A549 (cell line): ENCODE results near the gene SLC35F3. TPM values are rescaled to one million over a fixed set of nuclear protein-coding genes. Genes with fewer than 3 reads are reported as not detected.

Source experiments
- ATAC-seq, 2 experiments: fragments of 200-7000 bp in 1 of 2; fragments of >200 bp in 1 of 2; cut with Nextera tagmentation in 1 of 2; cut with Tn5 transposase in 1 of 2; 3 replicates each; pipeline versions ENCODE4 v1.8.0 to v1.9.1; 2018 to 2020; ENCODE audit warnings: mild to moderate bottlenecking in 1 of 2, moderate library complexity in 1 of 2
- CTCF ChIA-PET: fragments of 300-600 bp; sonication (Branson Sonifier 250); formaldehyde crosslinking; extraction: SDS; loops from one replicate; lab custom pipeline; 2021; ENCODE audit warnings: antibody characterized with exemption, inconsistent platforms; lab: Yijun Ruan, JAX
- POLR2A ChIA-PET: fragments of 350-600 bp; formaldehyde crosslinking; extraction: SDS; loops from one replicate; lab custom pipeline; 2021; ENCODE audit warnings: antibody characterized with exemption, inconsistent platforms; lab: Yijun Ruan, JAX
- DNase-seq, 2 experiments: peaks; one replicate each; pipeline versions ENCODE4 v3.0.0 to v3.0.0-alpha.2; 2011 to 2016; ENCODE audit warnings: low read depth in 1 of 2, low spot score in 1 of 2
- FAIRE-seq: peaks from 2 replicates; lab custom pipeline; 2011; peaks lifted over from hg19 to GRCh38; lab: Jason Lieb, UNC
- H3K27ac ChIP-seq, 2 experiments: fragments of >200 bp; sonication (Bioruptor Twin); formaldehyde crosslinking; 3 replicates each; pipeline ENCODE4 v1.5.1; 2016 to 2017
- H3K4me1 ChIP-seq: fragments of >200 bp; sonication (Bioruptor Twin); formaldehyde crosslinking; 3 replicates; pipeline ENCODE4 v1.6.1; 2016
- H3K4me2 ChIP-seq: fragments of >200 bp; sonication (Bioruptor Twin); formaldehyde crosslinking; 3 replicates; pipeline ENCODE4 v1.6.1; 2016
- H3K4me3 ChIP-seq: fragments of >200 bp; sonication (Bioruptor Twin); formaldehyde crosslinking; 3 replicates; pipeline ENCODE4 v1.5.1; 2016
- H3K9me3 ChIP-seq: fragments of >200 bp; sonication (Bioruptor Twin); formaldehyde crosslinking; 3 replicates; pipeline ENCODE4 v1.6.1; 2016
- ATOH8 ChIP-seq: fragments of 250-450 bp; sonication (Bioruptor Pico); IDR thresholded peaks from 2 replicates; pipeline ENCODE4 v1.5.0; 2020; ENCODE audit warnings: low read depth, mild to moderate bottlenecking, moderate library complexity
- CEBPB ChIP-seq, 2 experiments: fragments of >200 bp in 1 of 2; sonication (Bioruptor Twin) in 1 of 2; formaldehyde crosslinking in 1 of 2; IDR thresholded peaks; 2 replicates each; pipeline ENCODE4 v1.6.1; 2012 to 2016
- CHD2 ChIP-seq: fragments of 150-350 bp; IDR thresholded peaks from 2 replicates; pipeline ENCODE4 v1.6.1; 2014; ENCODE audit warnings: low read length; ENCODE audit not compliant: partially characterized antibody
- CHD4 ChIP-seq: fragments of 200-600 bp; sonication (generic); IDR thresholded peaks from 2 replicates; pipeline ENCODE4 v1.6.1; 2016; ENCODE audit warnings: antibody characterized with exemption, mild to moderate bottlenecking, borderline replicate concordance
- E2F6 ChIP-seq: IDR thresholded peaks from 2 replicates; pipeline ENCODE4 v1.6.1; 2012; ENCODE audit warnings: low read depth, borderline replicate concordance
- ESRRA ChIP-seq: fragments of 150-350 bp; IDR thresholded peaks from 2 replicates; pipeline ENCODE4 v1.6.1; 2014; ENCODE audit warnings: mild to moderate bottlenecking, low read length, borderline replicate concordance
- FOSL2 ChIP-seq, 2 experiments: fragments of 450-650 bp in 1 of 2; fragments of >200 bp in 1 of 2; sonication (Bioruptor Twin) in 1 of 2; formaldehyde crosslinking; IDR thresholded peaks; 2 replicates each; pipeline versions ENCODE4 v1.5.0 to v1.6.1; 2016 to 2020; ENCODE audit warnings: mild to moderate bottlenecking in 1 of 2, moderate library complexity in 1 of 2
- FOXS1 ChIP-seq: fragments of 250-450 bp; sonication (Bioruptor Pico); IDR thresholded peaks from 2 replicates; pipeline ENCODE4 v1.5.0; 2020; ENCODE audit warnings: mild to moderate bottlenecking, moderate library complexity
- GATA3 ChIP-seq: IDR thresholded peaks from 2 replicates; pipeline ENCODE4 v1.6.1; 2012; ENCODE audit warnings: borderline replicate concordance
- HDAC2 ChIP-seq: fragments of 200-600 bp; sonication (generic); IDR thresholded peaks from 2 replicates; pipeline ENCODE4 v1.6.1; 2016
- HMGXB4 ChIP-seq: fragments of 250-450 bp; sonication (Bioruptor Pico); IDR thresholded peaks from 2 replicates; pipeline ENCODE4 v1.5.0; 2021; ENCODE audit warnings: mild to moderate bottlenecking, moderate library complexity, borderline replicate concordance
- HOXB13 ChIP-seq: fragments of 250-450 bp; sonication (Bioruptor Pico); IDR thresholded peaks from 2 replicates; pipeline ENCODE4 v1.5.0; 2020; ENCODE audit warnings: low read depth, mild to moderate bottlenecking, moderate library complexity
- JUN ChIP-seq, 2 experiments: fragments of >200 bp; sonication (Bioruptor Twin); formaldehyde crosslinking; IDR thresholded peaks; 2 replicates in 1 of 2; 3 replicates in 1 of 2; pipeline ENCODE4 v1.6.1; 2016 to 2017
- JUNB ChIP-seq: fragments of >200 bp; sonication (Bioruptor Twin); formaldehyde crosslinking; IDR thresholded peaks from 2 replicates; pipeline ENCODE4 v1.6.1; 2016
- MAFK ChIP-seq: fragments of 450-650 bp; IDR thresholded peaks from 2 replicates; pipeline ENCODE4 v1.6.1; 2014; ENCODE audit not compliant: partially characterized antibody
- MAZ ChIP-seq: fragments of 150-350 bp; IDR thresholded peaks from 2 replicates; pipeline ENCODE4 v1.6.1; 2014; ENCODE audit warnings: antibody characterized with exemption, low read depth, low read length, borderline replicate concordance
- NPAS2 ChIP-seq: fragments of 250-450 bp; sonication (Bioruptor Pico); IDR thresholded peaks from 2 replicates; pipeline ENCODE4 v1.8.0; 2022; ENCODE audit warnings: mild to moderate bottlenecking, moderate library complexity, borderline replicate concordance
- NR3C1 ChIP-seq: fragments of >200 bp; sonication (Bioruptor Twin); formaldehyde crosslinking; IDR thresholded peaks from 3 replicates; pipeline ENCODE4 v1.6.1; 2017
- PBX3 ChIP-seq: IDR thresholded peaks from 2 replicates; pipeline ENCODE4 v1.6.1; 2012
- POLR2AphosphoS2 ChIP-seq: conservative IDR thresholded peaks from 2 replicates; pipeline ENCODE4 v1.6.1; 2012; ENCODE audit warnings: low read length, improper control_type of control experiment, inconsistent platforms
- RAD21 ChIP-seq, 2 experiments: fragments of >200 bp in 1 of 2; sonication (Bioruptor Twin) in 1 of 2; formaldehyde crosslinking in 1 of 2; IDR thresholded peaks in 1 of 2; conservative IDR thresholded peaks in 1 of 2; 2 replicates in 1 of 2; 3 replicates in 1 of 2; pipeline ENCODE4 v1.6.1; 2012 to 2018; ENCODE audit warnings: inconsistent platforms in 1 of 2
- REST ChIP-seq: fragments of 200-600 bp; sonication (generic); IDR thresholded peaks from 2 replicates; pipeline ENCODE4 v1.6.1; 2016; ENCODE audit warnings: antibody characterized with exemption, mild to moderate bottlenecking, moderate library complexity
- RFX5 ChIP-seq: fragments of 450-650 bp; IDR thresholded peaks from 2 replicates; pipeline ENCODE4 v1.7.1; 2014; ENCODE audit warnings: antibody characterized with exemption, mild to moderate bottlenecking, moderate library complexity
- SREBF2 ChIP-seq: fragments of 450-650 bp; IDR thresholded peaks from 2 replicates; pipeline ENCODE4 v1.6.1; 2014; ENCODE audit warnings: mild to moderate bottlenecking, moderate library complexity
- TFCP2L1 ChIP-seq: fragments of 250-450 bp; sonication (Bioruptor Pico); IDR thresholded peaks from 2 replicates; pipeline ENCODE4 v1.5.0; 2021; ENCODE audit warnings: mild to moderate bottlenecking
- TP53 ChIP-seq: fragments of 250-450 bp; sonication (Bioruptor Pico); IDR thresholded peaks from 2 replicates; pipeline ENCODE4 v1.5.0; 2021; ENCODE audit warnings: mild to moderate bottlenecking, moderate library complexity
- ZFP36 ChIP-seq: fragments of 450-650 bp; IDR thresholded peaks from 2 replicates; pipeline ENCODE4 v1.6.1; 2014; ENCODE audit warnings: borderline replicate concordance; ENCODE audit not compliant: partially characterized antibody
- WGBS: methylation state at CpG from one replicate; pipeline ENCODE4 v1.1.6; 2017; ENCODE audit errors: missing lambda C conversion rate; 5-methylcytosine and 5-hydroxymethylcytosine counted together
- polyA plus RNA-seq, 4 experiments: library from polyadenylated mRNA; depleted of rRNA in 3 of 4; stranded (reverse); fragments of >200 nt; fragmentation: RNase III in 1 of 4; extraction: RNeasy Plus Mini Kit Qiagen cat#74134 plus additional on column Dnase treatment in 1 of 4; gene quantifications; 2 replicates in 3 of 4; 3 replicates in 1 of 4; pipeline ENCODE4 v1.2.3, GENCODE V29; 2011 to 2017

SLC35F3 gene
- polyA plus RNA-seq, 2 of the 4 experiments (the other 2 are of a cell fraction): 5.5 to 7.8 TPM

GRCh38 chr1:233960386-233960785 lies 55.9 kb downstream of the SLC35F3 start (continued):
- TF ChIP-seq E2F6 (no peak), CHD4 (no peak), JUNB (no peak), RFX5 (no peak), NR3C1 (no peak), TFCP2L1 (CRISPR knock-in tag) (no peak), GATA3 (no peak)

- FAIRE-seq: no peak
- ChIA-PET POLR2A (no interaction called here), CTCF (no interaction called here)
- no peaks in the 10 kb centered on the region for H3K9me3 ChIP-seq
- H3K4me1 ChIP-seq: no peaks in the 10 kb centered on the region
- H3K27ac ChIP-seq: no peak overlapping the region
- DNase-seq: no peak
- no peak for TF ChIP-seq TP53 (CRISPR knock-in tag)
- no peak for TF ChIP-seq SREBF2
- no peak for TF ChIP-seq REST
- TF ChIP-seq ESRRA: no peak
- TF ChIP-seq ZFP36: no peak
- TF ChIP-seq POLR2AphosphoS2: no peak
- TF ChIP-seq JUN (IDR thresholded peaks at IDR 0.05): no peak
- no peak for TF ChIP-seq HDAC2
- TF ChIP-seq FOXS1: no peak
- no peak for TF ChIP-seq HOXB13
- no peak for TF ChIP-seq CEBPB (IDR thresholded peaks at IDR 0.05)
- no peak for TF ChIP-seq RFX5
- no peak for TF ChIP-seq CHD2
- no peak for TF ChIP-seq ATOH8
- TF ChIP-seq RAD21 (conservative IDR thresholded peaks at IDR 0.05 in 1 of 2, IDR thresholded peaks at IDR 0.05 in 1 of 2): no peak
- TF ChIP-seq MAZ: no peak
- no peak overlapping the region for H3K4me3 ChIP-seq
- H3K4me2 ChIP-seq: no peak overlapping the region
- ATAC-seq: no peak
- 91% methylated on average over 3 of the region's 3 CpGs for WGBS
These were observed 58.4 kb downstream of the SLC35F3 start for GRCh38 chr1:233962878-233963277.

- no peak for TF ChIP-seq HMGXB4 (CRISPR knock-in tag)
- TF ChIP-seq MAFK: no peak
- TF ChIP-seq PBX3: no peak
- TF ChIP-seq HDAC2: no peak
- no peak for TF ChIP-seq JUN (IDR thresholded peaks at IDR 0.05)
- no peak for TF ChIP-seq FOSL2 (IDR thresholded peaks at IDR 0.05)
- no peak for TF ChIP-seq FOSL2 (CRISPR knock-in tag; IDR thresholded peaks at IDR 0.05)
- TF ChIP-seq RAD21 (conservative IDR thresholded peaks at IDR 0.05 in 1 of 2, IDR thresholded peaks at IDR 0.05 in 1 of 2): no peak
- no peak for TF ChIP-seq NPAS2 (CRISPR knock-in tag)
- TF ChIP-seq NR3C1: no peak
- FAIRE-seq (no peak), ATAC-seq (no peak), DNase-seq (no peak)
- H3K9me3 ChIP-seq: no peaks in the 10 kb centered on the region
- CTCF ChIA-PET: no interaction called here
- no peak overlapping the region for H3K4me3 ChIP-seq
- POLR2A ChIA-PET: no interaction called here
- no peak overlapping the region for H3K4me2 ChIP-seq
- H3K27ac ChIP-seq: no peak overlapping the region
- no peaks in the 10 kb centered on the region for H3K4me1 ChIP-seq
These were observed 61.4 kb downstream of the SLC35F3 start for GRCh38 chr1:233965856-233966255.
